Panc1 (cell line): ENCODE data around the gene PIGU.

ENCODE experiments used
- TF ChIP-seq, protein P1 (sequence below): fragments of 450-650 bp; IDR thresholded peaks from 2 replicates; pipeline ENCODE4 v1.5.1; 2017; ENCODE audit warnings: mild to moderate bottlenecking
- TF ChIP-seq, protein P2 (sequence below), 2 experiments: IDR thresholded peaks; 2 replicates each; pipeline ENCODE4 v1.6.1; 2011 to 2012; ENCODE audit warnings: low read depth in 2 of 2, control low read depth in 1 of 2, low read length in 1 of 2, mild to moderate bottlenecking in 1 of 2, moderate library complexity in 1 of 2; ENCODE audit not compliant: insufficient read depth in 1 of 2

DNA sequence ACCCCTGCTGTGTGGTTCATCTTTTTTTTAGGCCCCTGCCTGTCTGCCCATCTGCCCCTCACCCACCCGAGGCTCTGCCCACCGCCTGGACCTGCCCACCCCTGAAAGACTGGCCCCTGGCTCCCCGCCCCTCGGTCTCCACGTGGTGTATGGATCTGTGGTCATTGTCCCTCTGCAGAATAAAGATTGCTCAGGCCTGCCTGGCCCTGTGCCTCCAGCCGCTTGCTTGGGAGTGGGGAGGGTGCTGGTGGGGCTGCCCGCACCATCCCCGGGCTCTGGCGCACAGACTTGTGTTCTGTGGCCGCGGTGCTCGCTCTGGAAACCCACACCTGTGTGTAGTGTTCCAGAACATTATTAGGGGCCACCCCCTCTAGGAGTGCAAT, 116.8 kb downstream of the PIGU start:
- TF ChIP-seq, protein P1, sequence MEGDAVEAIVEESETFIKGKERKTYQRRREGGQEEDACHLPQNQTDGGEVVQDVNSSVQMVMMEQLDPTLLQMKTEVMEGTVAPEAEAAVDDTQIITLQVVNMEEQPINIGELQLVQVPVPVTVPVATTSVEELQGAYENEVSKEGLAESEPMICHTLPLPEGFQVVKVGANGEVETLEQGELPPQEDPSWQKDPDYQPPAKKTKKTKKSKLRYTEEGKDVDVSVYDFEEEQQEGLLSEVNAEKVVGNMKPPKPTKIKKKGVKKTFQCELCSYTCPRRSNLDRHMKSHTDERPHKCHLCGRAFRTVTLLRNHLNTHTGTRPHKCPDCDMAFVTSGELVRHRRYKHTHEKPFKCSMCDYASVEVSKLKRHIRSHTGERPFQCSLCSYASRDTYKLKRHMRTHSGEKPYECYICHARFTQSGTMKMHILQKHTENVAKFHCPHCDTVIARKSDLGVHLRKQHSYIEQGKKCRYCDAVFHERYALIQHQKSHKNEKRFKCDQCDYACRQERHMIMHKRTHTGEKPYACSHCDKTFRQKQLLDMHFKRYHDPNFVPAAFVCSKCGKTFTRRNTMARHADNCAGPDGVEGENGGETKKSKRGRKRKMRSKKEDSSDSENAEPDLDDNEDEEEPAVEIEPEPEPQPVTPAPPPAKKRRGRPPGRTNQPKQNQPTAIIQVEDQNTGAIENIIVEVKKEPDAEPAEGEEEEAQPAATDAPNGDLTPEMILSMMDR: no peak
- TF ChIP-seq, protein P2, sequence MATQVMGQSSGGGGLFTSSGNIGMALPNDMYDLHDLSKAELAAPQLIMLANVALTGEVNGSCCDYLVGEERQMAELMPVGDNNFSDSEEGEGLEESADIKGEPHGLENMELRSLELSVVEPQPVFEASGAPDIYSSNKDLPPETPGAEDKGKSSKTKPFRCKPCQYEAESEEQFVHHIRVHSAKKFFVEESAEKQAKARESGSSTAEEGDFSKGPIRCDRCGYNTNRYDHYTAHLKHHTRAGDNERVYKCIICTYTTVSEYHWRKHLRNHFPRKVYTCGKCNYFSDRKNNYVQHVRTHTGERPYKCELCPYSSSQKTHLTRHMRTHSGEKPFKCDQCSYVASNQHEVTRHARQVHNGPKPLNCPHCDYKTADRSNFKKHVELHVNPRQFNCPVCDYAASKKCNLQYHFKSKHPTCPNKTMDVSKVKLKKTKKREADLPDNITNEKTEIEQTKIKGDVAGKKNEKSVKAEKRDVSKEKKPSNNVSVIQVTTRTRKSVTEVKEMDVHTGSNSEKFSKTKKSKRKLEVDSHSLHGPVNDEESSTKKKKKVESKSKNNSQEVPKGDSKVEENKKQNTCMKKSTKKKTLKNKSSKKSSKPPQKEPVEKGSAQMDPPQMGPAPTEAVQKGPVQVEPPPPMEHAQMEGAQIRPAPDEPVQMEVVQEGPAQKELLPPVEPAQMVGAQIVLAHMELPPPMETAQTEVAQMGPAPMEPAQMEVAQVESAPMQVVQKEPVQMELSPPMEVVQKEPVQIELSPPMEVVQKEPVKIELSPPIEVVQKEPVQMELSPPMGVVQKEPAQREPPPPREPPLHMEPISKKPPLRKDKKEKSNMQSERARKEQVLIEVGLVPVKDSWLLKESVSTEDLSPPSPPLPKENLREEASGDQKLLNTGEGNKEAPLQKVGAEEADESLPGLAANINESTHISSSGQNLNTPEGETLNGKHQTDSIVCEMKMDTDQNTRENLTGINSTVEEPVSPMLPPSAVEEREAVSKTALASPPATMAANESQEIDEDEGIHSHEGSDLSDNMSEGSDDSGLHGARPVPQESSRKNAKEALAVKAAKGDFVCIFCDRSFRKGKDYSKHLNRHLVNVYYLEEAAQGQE (IDR thresholded peaks at IDR 0.05; ENCODE audit: insufficient read depth in 1 of 2, low read depth in 2 of 2, low read length in 1 of 2): no peak
